Smooth muscle cell (in vitro differentiated cells): ENCODE results near the gene HSPBAP1. TPM values are rescaled to one million over a fixed set of nuclear protein-coding genes. Genes with fewer than 3 reads are reported as not detected.
"Not testable (repeated sequence)": the region's sequence is repeated elsewhere in the genome, so short reads cannot be mapped to it uniquely, and the experiment has no call there.

Source experiments
- DNase-seq: peaks from one replicate; lab custom pipeline; 2025; ENCODE audit not compliant: unreplicated experiment; lab: John Stamatoyannopoulos, UW
- H2AFZ ChIP-seq: fragments of 200-600 bp; sonication (generic); 2 replicates; pipeline ENCODE4 v1.6.0; 2016; ENCODE audit warnings: antibody characterized with exemption, low read depth, mild to moderate bottlenecking
- H3F3A ChIP-seq: fragments of 200-600 bp; sonication (generic); 2 replicates; pipeline ENCODE4 v1.6.0; 2017; ENCODE audit warnings: antibody characterized with exemption, low read depth
- H3K27ac ChIP-seq: fragments of 200-600 bp; sonication (generic); 2 replicates; pipeline ENCODE4 v1.5.1; 2016; ENCODE audit warnings: low read depth, mild to moderate bottlenecking
- H3K27me3 ChIP-seq: fragments of 200-600 bp; sonication (generic); 2 replicates; pipeline ENCODE4 v1.6.1; 2016; ENCODE audit warnings: low read depth, mild to moderate bottlenecking
- H3K36me3 ChIP-seq: fragments of 200-600 bp; sonication (generic); 2 replicates; pipeline ENCODE4 v1.5.1; 2016; ENCODE audit warnings: low read depth
- H3K4me1 ChIP-seq: fragments of 200-600 bp; sonication (generic); 2 replicates; pipeline ENCODE4 v1.5.1; 2016; ENCODE audit warnings: low read depth
- H3K4me2 ChIP-seq: fragments of 200-600 bp; sonication (generic); 2 replicates; pipeline ENCODE4 v1.6.0; 2016; ENCODE audit warnings: mild to moderate bottlenecking
- H3K4me3 ChIP-seq: fragments of 200-600 bp; sonication (generic); 2 replicates; pipeline ENCODE4 v1.5.1; 2016; ENCODE audit warnings: mild to moderate bottlenecking
- H3K79me2 ChIP-seq: fragments of 200-600 bp; sonication (generic); 2 replicates; pipeline ENCODE4 v1.6.0; 2016; ENCODE audit warnings: low read depth, mild to moderate bottlenecking
- H3K9ac ChIP-seq: fragments of 200-600 bp; sonication (generic); 2 replicates; pipeline ENCODE4 v1.6.0; 2016; ENCODE audit warnings: low read depth
- H3K9me3 ChIP-seq: fragments of 200-600 bp; sonication (generic); replicated peaks from 2 replicates; pipeline ENCODE4 v1.5.1; 2016; ENCODE audit warnings: low read depth
- H4K20me1 ChIP-seq: fragments of 200-600 bp; sonication (generic); 2 replicates; pipeline ENCODE4 v1.6.0; 2016; ENCODE audit warnings: low read depth
- WGBS: methylation state at CpG from one replicate; pipeline ENCODE4 v1.1.7; 2016; ENCODE audit warnings: low lambda C conversion rate; 5-methylcytosine and 5-hydroxymethylcytosine counted together
- polyA plus RNA-seq: library from polyadenylated mRNA; unstranded; fragments of >200 nt; fragmentation: Nextera tagmentation; extraction: Ambion mirVana; gene quantifications from 2 replicates; pipeline ENCODE4 v1.2.1, GENCODE V29; 2016
- total RNA-seq: library from RNA; depleted of rRNA; stranded (reverse); fragments of >200 nt; gene quantifications from 2 replicates; pipeline ENCODE4 v1.2.3, GENCODE V29; 2014
- TF ChIP-seq, protein P1 (sequence below): fragments of 200-600 bp; sonication (generic); IDR thresholded peaks from 2 replicates; pipeline ENCODE4 v1.5.1; 2017; ENCODE audit warnings: borderline replicate concordance, mild to moderate bottlenecking, antibody characterized with exemption; ENCODE audit not compliant: insufficient read depth, poor library complexity, severe bottlenecking

The HSPBAP1 gene
- total and polyA plus RNA-seq, 2 experiments from 2014 or later, result 2.7 to 3.6 TPM

DNA sequence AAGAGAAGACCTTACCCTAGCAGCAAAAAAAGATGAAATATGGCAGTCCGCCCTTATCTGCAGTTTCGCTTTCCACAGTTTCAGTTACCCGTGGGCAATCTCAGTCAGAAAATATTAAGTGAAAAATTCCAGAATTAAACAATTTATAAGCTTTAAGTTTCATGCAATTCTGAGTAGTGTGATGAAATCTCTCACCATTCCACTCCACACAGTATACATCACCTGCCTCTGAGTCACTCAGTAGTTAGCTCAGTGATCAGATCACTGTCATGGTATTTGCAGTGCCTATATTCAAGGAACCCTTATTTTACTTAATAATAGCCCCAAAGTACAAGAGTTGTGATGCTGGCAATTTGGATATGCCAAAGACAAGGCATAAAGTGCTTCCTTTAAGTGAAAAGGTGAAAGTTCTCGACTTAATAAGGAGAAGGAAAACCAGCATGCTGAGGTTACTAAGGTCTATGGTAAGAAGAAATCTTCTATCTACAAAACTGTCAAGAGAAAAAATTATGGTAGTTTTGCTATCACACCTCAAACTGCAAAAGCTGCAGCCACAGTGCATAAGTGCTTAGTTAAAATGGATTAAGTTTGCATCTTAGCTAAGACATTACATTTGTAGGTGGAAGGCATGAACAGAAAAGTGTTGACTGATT is 48.1 kb downstream of the HSPBAP1 start:
- H3K27me3 ChIP-seq, result no peaks in the 10 kb centered on the region
- no peak for DNase-seq
- no peak overlapping the region for H3K9ac ChIP-seq
- TF ChIP-seq, protein P1, sequence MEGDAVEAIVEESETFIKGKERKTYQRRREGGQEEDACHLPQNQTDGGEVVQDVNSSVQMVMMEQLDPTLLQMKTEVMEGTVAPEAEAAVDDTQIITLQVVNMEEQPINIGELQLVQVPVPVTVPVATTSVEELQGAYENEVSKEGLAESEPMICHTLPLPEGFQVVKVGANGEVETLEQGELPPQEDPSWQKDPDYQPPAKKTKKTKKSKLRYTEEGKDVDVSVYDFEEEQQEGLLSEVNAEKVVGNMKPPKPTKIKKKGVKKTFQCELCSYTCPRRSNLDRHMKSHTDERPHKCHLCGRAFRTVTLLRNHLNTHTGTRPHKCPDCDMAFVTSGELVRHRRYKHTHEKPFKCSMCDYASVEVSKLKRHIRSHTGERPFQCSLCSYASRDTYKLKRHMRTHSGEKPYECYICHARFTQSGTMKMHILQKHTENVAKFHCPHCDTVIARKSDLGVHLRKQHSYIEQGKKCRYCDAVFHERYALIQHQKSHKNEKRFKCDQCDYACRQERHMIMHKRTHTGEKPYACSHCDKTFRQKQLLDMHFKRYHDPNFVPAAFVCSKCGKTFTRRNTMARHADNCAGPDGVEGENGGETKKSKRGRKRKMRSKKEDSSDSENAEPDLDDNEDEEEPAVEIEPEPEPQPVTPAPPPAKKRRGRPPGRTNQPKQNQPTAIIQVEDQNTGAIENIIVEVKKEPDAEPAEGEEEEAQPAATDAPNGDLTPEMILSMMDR, result no peak
- peaks cover 2% of the 10 kb centered on the region for H3K4me1 ChIP-seq
- no peaks in the 10 kb centered on the region for H3K79me2 ChIP-seq
- peak overlapping the region; percentile 52 for H3K27ac ChIP-seq
- H2AFZ ChIP-seq, result no peak overlapping the region
- no peak overlapping the region for H3K4me2 ChIP-seq
- H3F3A ChIP-seq, result no peaks in the 10 kb centered on the region
- 97% methylated on average over 4 of the region's 4 CpGs for WGBS
- no peak overlapping the region for H3K4me3 ChIP-seq
- H3K36me3 ChIP-seq, result no peaks in the 10 kb centered on the region
- no peaks in the 10 kb centered on the region for H3K9me3 ChIP-seq
- H4K20me1 ChIP-seq, result no peaks in the 10 kb centered on the region

DNA sequence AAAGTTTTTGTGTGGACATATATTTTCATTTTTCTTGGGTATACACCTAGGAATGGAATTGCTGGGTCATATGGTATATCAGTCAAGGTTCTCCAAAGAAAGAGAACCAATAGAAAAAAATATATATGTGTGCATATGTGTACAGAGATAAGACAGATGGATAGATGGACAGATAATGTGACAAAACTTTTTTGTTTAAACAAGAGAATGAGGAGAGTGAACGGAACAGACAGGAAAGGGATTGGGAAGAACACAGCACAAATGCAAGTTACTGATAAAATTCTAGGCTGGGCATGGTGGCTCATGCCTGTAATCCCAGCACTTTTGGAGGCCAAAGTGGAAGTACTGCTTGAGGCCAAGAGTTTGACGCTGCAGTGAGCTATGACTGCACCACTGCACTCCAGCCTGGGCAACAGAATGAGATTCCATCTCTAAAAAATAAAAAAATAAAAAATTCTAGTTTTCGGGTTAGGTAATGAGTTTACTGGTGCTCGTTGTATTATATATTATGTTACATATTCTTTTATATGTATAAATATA is 50.0 kb downstream of the HSPBAP1 start:
- WGBS, result 100% methylated on average over 4 of the region's 4 CpGs
- TF ChIP-seq, protein P1, result no peak

GRCh38 chr3:122742234-122742633 is 51.4 kb downstream of the HSPBAP1 start:
- Histone ChIP-seq H3K9ac (no peak overlapping the region), H3K4me1 (peaks cover 2% of the 10 kb centered on the region), H2AFZ (no peak overlapping the region), H3K4me3 (no peak overlapping the region), H3K36me3 (no peaks in the 10 kb centered on the region), H3K4me2 (no peak overlapping the region), H3F3A (no peaks in the 10 kb centered on the region), H3K9me3 (no peaks in the 10 kb centered on the region), H3K27ac (no peak overlapping the region), H3K27me3 (no peaks in the 10 kb centered on the region), H4K20me1 (no peaks in the 10 kb centered on the region), H3K79me2 (no peaks in the 10 kb centered on the region)
- no peak for DNase-seq
- TF ChIP-seq, protein P1, result no peak

More for the DNA sequence above, 50.0 kb downstream of the HSPBAP1 start:
- Histone ChIP-seq H3K9ac (no peak overlapping the region), H3K9me3 (no peaks in the 10 kb centered on the region), H4K20me1 (no peaks in the 10 kb centered on the region), H3K4me1 (peaks cover 2% of the 10 kb centered on the region), H3K27me3 (no peaks in the 10 kb centered on the region), H3K4me2 (no peak overlapping the region), H3K4me3 (no peak overlapping the region), H3K36me3 (no peaks in the 10 kb centered on the region), H3K27ac (no peak overlapping the region), H2AFZ (no peak overlapping the region), H3F3A (no peaks in the 10 kb centered on the region), H3K79me2 (no peaks in the 10 kb centered on the region)
- DNase-seq, result no peak

DNA sequence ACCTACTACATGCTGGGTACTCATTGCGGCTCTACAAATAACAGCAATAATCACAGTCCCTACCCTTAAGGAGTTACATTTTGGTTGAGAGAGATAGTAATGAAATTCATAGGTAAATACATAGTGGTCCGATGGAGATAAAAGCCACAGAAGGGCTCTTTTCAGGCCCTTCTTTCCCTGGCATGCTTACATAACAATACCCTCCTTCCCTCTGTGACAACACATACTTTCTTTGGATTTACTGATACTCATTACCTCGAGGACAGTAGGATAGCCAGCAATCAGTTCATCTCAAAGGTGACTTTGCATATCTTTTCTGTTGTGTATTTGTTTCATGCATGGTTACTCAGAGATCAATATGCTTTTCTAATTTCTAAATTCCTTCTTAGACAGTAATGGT is 54.5 kb downstream of the HSPBAP1 start:
- WGBS, result 78% methylated on average over 3 of the region's 3 CpGs
- H3K79me2 ChIP-seq, result no peaks in the 10 kb centered on the region

GRCh38 chr3:122732682-122733525 is 60.7 kb downstream of the HSPBAP1 start:
- WGBS, result 97% methylated on average over 22 of the region's 22 CpGs
- H3K4me3 ChIP-seq, H3K4me1 ChIP-seq, H3K9ac ChIP-seq, H2AFZ ChIP-seq, H3K79me2 ChIP-seq, H3K36me3 ChIP-seq, H3K27ac ChIP-seq, H3K9me3 ChIP-seq, DNase-seq, H3K27me3 ChIP-seq, H3F3A ChIP-seq, H4K20me1 ChIP-seq, H3K4me2 ChIP-seq: not testable (repeated sequence)

More for the DNA sequence above, 54.5 kb downstream of the HSPBAP1 start:
- Histone ChIP-seq H2AFZ (no peak overlapping the region), H3K27ac (no peak overlapping the region), H3K4me1 (no peaks in the 10 kb centered on the region), H3F3A (no peaks in the 10 kb centered on the region), H3K36me3 (no peaks in the 10 kb centered on the region), H4K20me1 (no peaks in the 10 kb centered on the region), H3K9ac (no peak overlapping the region), H3K27me3 (no peaks in the 10 kb centered on the region), H3K9me3 (no peaks in the 10 kb centered on the region), H3K4me3 (no peak overlapping the region), H3K4me2 (no peak overlapping the region)
- TF ChIP-seq, protein P1, result no peak
- no peak for DNase-seq
